CD4-positive, alpha-beta T cell (primary cell): ENCODE data around the gene MYD88. TPM values are rescaled to one million over a fixed set of nuclear protein-coding genes. Genes with fewer than 3 reads are reported as not detected.
"Not testable (repeated sequence)": the region's sequence is repeated elsewhere in the genome, so short reads cannot be mapped to it uniquely, and the experiment has no call there.

Experiments used
- ATAC-seq: fragments of 200-7000 bp; cut with Tn5 transposase; one replicate; pipeline ENCODE4 v1.10.0; 2022; ENCODE audit warnings: mild to moderate bottlenecking; ENCODE audit not compliant: poor library complexity
- CTCF ChIA-PET: fragments of 350-600 bp; sonication (Branson Sonifier 250); formaldehyde crosslinking; loops from one replicate; lab custom pipeline; 2021; ENCODE audit warnings: antibody characterized with exemption, inconsistent platforms; lab: Charles Lee
- POLR2A ChIA-PET: fragments of 350-600 bp; sonication (Branson Sonifier 250); formaldehyde crosslinking; loops from one replicate; lab custom pipeline; 2021; ENCODE audit warnings: antibody characterized with exemption, inconsistent platforms; lab: Charles Lee
- DNase-seq, 14 experiments: peaks; one replicate each; pipeline ENCODE4 v3.0.0-alpha.2; 2013 to 2020; ENCODE audit warnings: mixed read lengths in 2 of 14
- H3K27ac ChIP-seq, 2 donors: one replicate each; pipeline versions ENCODE4 v1.5.1 to v1.7.0; 2013; ENCODE audit warnings: low read length in 2 of 2, low read depth in 1 of 2, mild to moderate bottlenecking in 1 of 2
- H3K27me3 ChIP-seq, 2 experiments: 1 replicate in 1 of 2; 2 replicates in 1 of 2; pipeline versions ENCODE4 v1.6.1 to v1.7.0; 2013; ENCODE audit warnings: low read length in 2 of 2, control low read depth in 1 of 2, mild to moderate bottlenecking in 1 of 2, moderate library complexity in 1 of 2; ENCODE audit not compliant: insufficient read depth in 2 of 2, control insufficient read depth in 1 of 2
- H3K36me3 ChIP-seq: one replicate; pipeline ENCODE4 v1.6.1; 2013; ENCODE audit warnings: low read length, control low read depth; ENCODE audit not compliant: insufficient read depth
- H3K4me1 ChIP-seq: one replicate; pipeline ENCODE4 v1.6.1; 2013; ENCODE audit warnings: low read length, control low read depth; ENCODE audit not compliant: insufficient read depth
- H3K4me3 ChIP-seq: one replicate; pipeline ENCODE4 v1.5.1; 2013; ENCODE audit warnings: mild to moderate bottlenecking, low read length, moderate library complexity
- H3K9me3 ChIP-seq, 2 experiments: 1 replicate in 1 of 2; 2 replicates in 1 of 2; pipeline versions ENCODE4 v1.6.1 to v1.7.0; 2013; ENCODE audit warnings: low read length in 2 of 2, mild to moderate bottlenecking in 2 of 2, control low read depth in 1 of 2, moderate library complexity in 1 of 2; ENCODE audit not compliant: control insufficient read depth in 1 of 2, insufficient read depth in 1 of 2
- H3K27ac Mint-ChIP-seq: one replicate; pipeline ENCODE4 v1.8.0; 2020; ENCODE audit warnings: mixed read lengths
- H3K27me3 Mint-ChIP-seq: one replicate; pipeline ENCODE4 v1.8.0; 2021; ENCODE audit warnings: mixed read lengths
- H3K36me3 Mint-ChIP-seq: one replicate; pipeline ENCODE4 v1.8.0; 2021; ENCODE audit warnings: low read depth, mixed read lengths
- H3K4me1 Mint-ChIP-seq: one replicate; pipeline ENCODE4 v1.8.0; 2021; ENCODE audit warnings: low read depth, mixed read lengths
- H3K4me3 Mint-ChIP-seq: one replicate; pipeline ENCODE4 v1.8.0; 2020; ENCODE audit warnings: mild to moderate bottlenecking, mixed read lengths
- H3K9me3 Mint-ChIP-seq: one replicate; pipeline ENCODE4 v1.8.0; 2020; ENCODE audit warnings: mixed read lengths
- intact Hi-C, 2 experiments: fragments of 100-400 bp; cut with DNase I in 1 of 2; cut with micrococcal nuclease in 1 of 2; formaldehyde crosslinking; loops; one replicate each; pipeline versions ENCODE4 v1.15.1 to v1.9.0; 2023 to 2025; cut with DNase I, micrococcal nuclease
- total RNA-seq, 174 experiments: library from RNA in 2 of 174; stranded (reverse) in 2 of 174; gene quantifications; one replicate each; pipeline ENCODE4 v1.2.3 and lab custom pipeline; 2021 to 2026
- TF ChIP-seq, protein P1 (sequence below): fragments of 200-600 bp; IDR thresholded peaks from one replicate; pipeline ENCODE4 v1.8.0; 2022; ENCODE audit warnings: antibody characterized with exemption, mild to moderate bottlenecking

Gene MYD88
- total RNA-seq, 2 experiments from 2014 or later, result 26.9 to 27.2 TPM

DNA sequence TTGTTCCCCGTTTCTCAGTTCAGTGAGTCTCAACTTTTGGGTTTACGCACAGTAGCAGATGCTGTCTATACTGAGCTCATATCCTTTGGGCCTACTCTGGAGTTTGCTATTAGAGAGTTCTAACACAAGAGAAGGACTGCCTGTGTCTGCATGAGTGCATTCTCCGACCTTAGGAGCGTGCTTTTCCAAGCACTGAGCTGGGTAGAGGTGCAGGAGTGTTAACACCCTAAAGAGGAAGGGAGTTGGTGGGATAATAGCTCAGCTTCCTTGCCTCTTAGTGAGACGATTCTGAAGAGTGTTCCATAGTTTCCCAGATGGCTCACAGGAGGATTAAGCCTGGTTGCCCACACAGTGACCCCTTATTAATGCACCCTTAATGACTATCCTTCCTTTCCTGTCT is 20.0 kb downstream of the MYD88 start:
- no peaks in the 10 kb centered on the region for H3K27me3 Mint-ChIP-seq

DNA sequence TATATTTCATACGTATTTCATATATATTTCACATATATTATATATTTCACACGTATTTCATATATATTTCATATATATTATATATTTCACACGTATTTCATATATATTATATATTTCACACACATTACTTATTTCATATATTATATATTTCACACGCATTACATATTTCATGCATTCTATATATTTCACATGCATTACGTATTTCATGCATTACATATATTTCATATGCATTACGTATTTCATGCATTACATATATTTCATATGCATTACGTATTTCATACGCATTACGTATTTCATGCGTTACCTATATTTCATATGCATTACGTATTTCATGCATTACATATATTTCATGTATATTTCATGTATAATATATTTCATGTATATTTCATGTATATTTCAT is 22.2 kb downstream of the MYD88 start:
- H3K27me3 ChIP-seq, intact Hi-C loops, H3K27ac ChIP-seq, ATAC-seq, H3K9me3 Mint-ChIP-seq, H3K27ac Mint-ChIP-seq, H3K4me3 ChIP-seq, DNase-seq, H3K4me3 Mint-ChIP-seq, H3K27me3 Mint-ChIP-seq, CTCF ChIA-PET, H3K36me3 ChIP-seq, POLR2A ChIA-PET, H3K36me3 Mint-ChIP-seq, H3K9me3 ChIP-seq: not testable (repeated sequence)
- H3K4me1 ChIP-seq, result peaks cover 13% of the 10 kb centered on the region
- H3K4me1 Mint-ChIP-seq, result peaks cover 15% of the 10 kb centered on the region

More for the DNA sequence above, 20.0 kb downstream of the MYD88 start:
- no peaks in the 10 kb centered on the region for H3K4me1 ChIP-seq
- H3K36me3 ChIP-seq, result no peaks in the 10 kb centered on the region
- TF ChIP-seq, protein P1, sequence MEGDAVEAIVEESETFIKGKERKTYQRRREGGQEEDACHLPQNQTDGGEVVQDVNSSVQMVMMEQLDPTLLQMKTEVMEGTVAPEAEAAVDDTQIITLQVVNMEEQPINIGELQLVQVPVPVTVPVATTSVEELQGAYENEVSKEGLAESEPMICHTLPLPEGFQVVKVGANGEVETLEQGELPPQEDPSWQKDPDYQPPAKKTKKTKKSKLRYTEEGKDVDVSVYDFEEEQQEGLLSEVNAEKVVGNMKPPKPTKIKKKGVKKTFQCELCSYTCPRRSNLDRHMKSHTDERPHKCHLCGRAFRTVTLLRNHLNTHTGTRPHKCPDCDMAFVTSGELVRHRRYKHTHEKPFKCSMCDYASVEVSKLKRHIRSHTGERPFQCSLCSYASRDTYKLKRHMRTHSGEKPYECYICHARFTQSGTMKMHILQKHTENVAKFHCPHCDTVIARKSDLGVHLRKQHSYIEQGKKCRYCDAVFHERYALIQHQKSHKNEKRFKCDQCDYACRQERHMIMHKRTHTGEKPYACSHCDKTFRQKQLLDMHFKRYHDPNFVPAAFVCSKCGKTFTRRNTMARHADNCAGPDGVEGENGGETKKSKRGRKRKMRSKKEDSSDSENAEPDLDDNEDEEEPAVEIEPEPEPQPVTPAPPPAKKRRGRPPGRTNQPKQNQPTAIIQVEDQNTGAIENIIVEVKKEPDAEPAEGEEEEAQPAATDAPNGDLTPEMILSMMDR, result no peak
- Mint-ChIP-seq H3K9me3 (no peaks in the 10 kb centered on the region), H3K4me3 (no peak overlapping the region), H3K36me3 (no peaks in the 10 kb centered on the region), H3K4me1 (no peaks in the 10 kb centered on the region), H3K27ac (no peak overlapping the region)
- ChIA-PET CTCF (no interaction called here), POLR2A (interaction anchor here (1.3 kb wide), 2 partner anchors 9 to 21 kb away, joined by 3 read pairs; partner anchors contain the start of gene ACAA1)
- H3K27ac ChIP-seq, result no peak overlapping the region
- no peak for ATAC-seq
- intact Hi-C loops, result no loop called here
- H3K4me3 ChIP-seq, result no peak overlapping the region
- H3K9me3 ChIP-seq, result no peaks in the 10 kb centered on the region
- no peaks in the 10 kb centered on the region for H3K27me3 ChIP-seq
- DNase-seq, result no peak

DNA sequence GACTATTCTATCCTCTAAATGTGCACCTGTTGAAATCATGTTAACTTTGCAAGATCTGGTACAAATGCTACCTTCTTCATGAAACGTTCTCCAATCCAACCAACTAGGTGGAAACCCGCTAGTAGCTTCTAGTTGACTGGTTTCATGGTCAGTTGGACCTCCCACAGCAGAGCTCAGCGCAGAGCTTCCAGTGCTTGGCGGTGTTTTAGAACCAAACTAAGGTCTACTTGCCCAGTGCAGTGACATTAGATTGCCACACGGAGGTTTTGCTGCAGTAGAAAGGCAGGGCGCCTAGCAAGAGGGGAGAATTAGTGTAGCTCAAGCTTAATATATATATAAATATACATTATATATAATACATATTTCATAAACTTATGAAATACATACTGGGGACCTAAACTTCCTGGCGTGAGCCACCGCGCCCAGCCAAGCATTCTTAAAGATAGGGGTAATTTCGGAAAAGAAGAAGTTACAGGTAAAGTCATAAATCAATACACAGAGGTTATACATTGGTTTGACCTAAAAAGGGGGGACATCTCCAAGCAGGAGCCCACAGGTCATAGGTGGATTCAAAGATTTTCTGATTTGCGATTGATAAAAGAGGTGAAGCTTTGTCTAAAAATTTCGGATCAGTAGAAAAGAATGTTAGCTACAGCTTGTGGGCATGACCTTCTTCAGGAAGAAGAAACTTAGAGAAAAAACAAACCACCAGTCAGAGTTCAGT is 24.8 kb downstream of the MYD88 start:
- H3K4me3 ChIP-seq, result no peak overlapping the region
- Mint-ChIP-seq H3K9me3 (no peaks in the 10 kb centered on the region), H3K27me3 (no peaks in the 10 kb centered on the region), H3K4me3 (peak overlapping the region; percentile 38), H3K36me3 (peaks cover 18% of the 10 kb centered on the region), H3K4me1 (peaks cover 39% of the 10 kb centered on the region), H3K27ac (peak overlapping the region; percentile 99)
- no peaks in the 10 kb centered on the region for H3K9me3 ChIP-seq
- no peak overlapping the region for H3K27ac ChIP-seq
- no peak for ATAC-seq
- H3K27me3 ChIP-seq, result no peaks in the 10 kb centered on the region
- H3K4me1 ChIP-seq, result peaks cover 34% of the 10 kb centered on the region
- ChIA-PET POLR2A (interaction anchor here (1.9 to 5.5 kb wide), 3 partner anchors 9 to 124 kb away, joined by 13 to 208 read pairs (median 17); partner anchors contain the start of genes ACAA1, DLEC1 and MYD88), CTCF (interaction anchor here (1.0 to 3.3 kb wide), 3 partner anchors 8 to 26 kb away, joined by 4 to 13 read pairs (median 7); partner anchors contain the start of gene ACAA1)
- peak in 3 of 14 experiments; percentile 32 to 58 (median 33) for DNase-seq
- intact Hi-C loops, result no loop called here
- H3K36me3 ChIP-seq, result no peaks in the 10 kb centered on the region
- TF ChIP-seq, protein P1, result no peak
